ENCODE results near the gene S100A3. TPM values are rescaled to one million over a fixed set of nuclear protein-coding genes. Genes with fewer than 3 reads are reported as not detected.

The S100A3 gene
- total and polyA plus RNA-seq, 2 of the 8 experiments (the other 6 are each of a cell fraction or from before 2014, with no cell fraction given) = 0.26 to 0.47 TPM

- TF ChIP-seq SIX5 (IDR thresholded peaks at IDR 0.05; ENCODE audit: low read depth, low read length) (no peak), CREB1 (IDR thresholded peaks at IDR 0.05) (no peak), TCF12 (IDR thresholded peaks at IDR 0.05; ENCODE audit: low read depth, low read length) (no peak), RXRA (IDR thresholded peaks at IDR 0.05; ENCODE audit: insufficient read depth, low read depth, low read length) (no peak), CHD1 (IDR thresholded peaks at IDR 0.05; ENCODE audit: low read depth, low read length) (no peak), SIN3A (conservative IDR thresholded peaks at IDR 0.05 in 1 of 2, IDR thresholded peaks at IDR 0.05 in 1 of 2; ENCODE audit: low read depth in 1 of 2, low read length in 2 of 2) (no peak)
These were observed 38.3 kb upstream of the S100A3 start (continued) for GRCh38 chr1:153587314-153587713.

Measured in H1 (cell line).